ENCODE measurements around the gene FAIM2.
A peak's percentile ranks its signal among the peaks of the same experiment; 100 is the strongest.

FAIM2 gene

DNA sequence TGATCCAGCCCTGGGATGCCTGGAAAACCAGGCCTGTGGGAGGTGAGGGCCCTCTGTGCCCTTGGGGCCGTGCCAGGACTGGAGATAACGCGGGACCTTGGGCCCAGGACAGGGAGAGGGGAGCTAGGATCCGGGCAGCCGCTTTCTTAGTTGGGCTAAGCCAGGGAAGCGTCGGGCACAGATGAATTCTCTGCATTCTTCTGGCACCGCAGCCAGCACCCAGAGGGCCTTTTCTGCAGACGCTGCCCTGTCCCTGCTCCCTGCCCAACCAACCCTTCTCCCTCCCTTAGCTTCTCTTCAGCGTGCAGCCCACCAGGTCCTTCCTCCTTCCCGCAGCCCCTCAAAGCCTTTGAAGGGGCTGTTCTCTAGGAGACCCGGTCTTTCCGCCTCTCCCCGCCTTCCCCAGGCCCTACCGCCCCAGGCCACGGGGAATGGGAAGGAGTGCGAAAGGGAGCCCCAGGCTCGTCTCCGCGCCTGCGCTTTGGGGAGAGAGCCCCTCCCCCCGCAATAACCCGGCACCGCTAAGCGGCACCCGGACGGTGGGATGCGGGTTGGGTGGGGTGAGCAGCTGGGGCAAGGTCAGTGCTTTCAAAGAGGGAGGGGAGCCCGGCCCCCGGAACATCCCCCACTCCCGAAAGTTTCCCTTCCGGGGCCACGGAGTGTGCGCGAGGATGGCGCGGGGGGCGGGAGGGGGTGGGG, 76.2 kb downstream of the FAIM2 start:
- DNase-seq (ENCODE audit: low spot score) = peak; percentile 48
- FAIRE-seq = no peak

- DNase-seq (ENCODE audit: low spot score) (no peak), FAIRE-seq (no peak)
Observed at GRCh38 chr12:49827051-49827400, 76.7 kb downstream of the FAIM2 start.

- DNase-seq (ENCODE audit: low spot score) = no peak
- FAIRE-seq = no peak
Observed at GRCh38 chr12:49825971-49826421, 77.7 kb downstream of the FAIM2 start.

DNA sequence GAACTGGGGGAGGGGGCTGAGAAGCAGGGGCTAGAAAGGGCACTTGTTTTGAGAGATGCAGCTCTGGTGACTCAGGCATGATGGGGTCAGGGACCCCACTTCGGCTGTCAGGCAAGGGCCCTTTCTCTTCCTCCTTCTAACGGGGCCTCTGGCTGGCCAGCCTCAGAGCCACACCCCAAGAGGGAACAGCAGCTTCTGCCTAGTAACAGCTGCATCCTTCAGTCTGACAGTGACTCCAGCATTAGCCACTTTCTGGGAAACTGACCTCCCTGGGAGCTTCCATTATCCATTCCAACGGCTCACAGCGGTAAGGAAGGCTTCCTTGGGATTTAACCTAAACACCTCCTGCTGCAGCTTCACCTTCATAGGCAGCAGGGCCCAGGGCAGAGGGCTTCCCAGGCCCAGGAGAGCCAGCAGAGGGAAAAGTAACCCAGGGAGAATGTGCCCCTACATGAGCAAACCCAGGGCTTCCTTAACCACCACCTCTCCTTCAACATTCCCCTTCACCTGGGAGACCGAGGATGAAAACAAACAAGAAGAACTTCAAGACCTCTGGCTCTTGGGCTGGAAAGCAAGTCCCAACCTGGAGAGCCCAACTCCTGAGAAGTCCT, 78.2 kb downstream of the FAIM2 start:
- DNase-seq (ENCODE audit: low spot score) (no peak), FAIRE-seq (no peak)

DNA sequence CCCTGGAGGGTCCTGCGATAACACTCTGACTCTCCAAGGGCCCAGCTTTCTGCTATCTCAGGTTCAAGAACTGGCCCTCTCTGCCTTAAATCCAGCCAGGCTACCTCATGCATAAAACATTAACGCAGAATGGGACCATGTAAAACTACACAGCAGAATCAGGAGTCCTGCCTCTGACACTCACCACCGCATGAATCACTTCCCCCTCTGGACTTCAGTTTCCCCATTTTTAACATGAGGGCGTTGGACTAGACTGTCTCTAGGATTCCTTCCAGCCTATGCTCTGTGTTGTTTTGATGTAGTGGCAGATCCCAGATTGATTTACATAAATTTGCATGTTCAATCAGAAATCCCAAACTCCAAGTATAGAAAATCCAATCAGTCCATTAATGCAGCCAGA, 78.8 kb downstream of the FAIM2 start:
- DNase-seq (ENCODE audit: low spot score) (no peak), FAIRE-seq (no peak)

- FAIRE-seq = no peak
- no peak for DNase-seq (ENCODE audit: low spot score)
Observed at GRCh38 chr12:49824416-49824815, 79.3 kb downstream of the FAIM2 start.

DNA sequence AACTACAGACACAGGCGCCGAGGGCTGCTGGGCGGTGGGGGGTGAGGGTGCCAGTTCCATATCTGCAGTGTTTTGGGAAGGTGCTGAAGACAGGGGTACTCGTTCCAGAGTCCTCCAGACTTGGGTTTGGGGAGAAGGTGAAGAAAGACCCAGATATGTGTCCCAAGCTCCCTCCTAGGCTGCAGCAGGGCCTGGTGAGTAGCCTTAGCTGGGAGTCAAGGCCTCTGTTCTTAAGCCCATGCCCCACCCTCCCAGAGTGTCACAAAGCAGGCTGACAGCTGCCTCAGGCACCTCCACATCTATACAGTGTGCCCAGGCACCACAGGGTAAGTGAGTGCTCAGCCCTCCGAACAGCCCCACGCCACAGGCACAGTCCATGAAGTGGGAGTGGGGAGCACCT, 79.7 kb downstream of the FAIM2 start:
- no peak for DNase-seq (ENCODE audit: low spot score)
- FAIRE-seq = no peak

DNA sequence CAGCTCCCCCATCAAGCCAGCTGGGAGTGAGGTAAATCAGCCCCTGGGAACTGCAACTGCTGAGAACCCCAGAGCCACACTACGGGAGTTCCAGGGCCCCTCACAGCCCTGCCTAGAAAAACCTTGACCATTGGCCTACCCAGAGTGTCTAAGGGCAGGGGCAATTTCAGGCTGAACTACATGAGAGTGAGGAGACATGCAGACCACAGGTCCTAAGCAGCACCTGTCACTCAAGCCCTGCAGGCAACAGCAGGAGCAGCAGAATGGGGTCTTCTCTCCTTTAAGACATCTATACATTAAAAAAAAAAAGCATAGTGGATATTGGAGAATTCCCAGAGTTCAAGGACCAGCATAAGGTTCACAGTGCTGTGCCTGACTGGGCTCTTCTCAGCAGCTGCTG, 80.3 kb downstream of the FAIM2 start:
- DNase-seq (ENCODE audit: low spot score) (no peak), FAIRE-seq (no peak)

DNA sequence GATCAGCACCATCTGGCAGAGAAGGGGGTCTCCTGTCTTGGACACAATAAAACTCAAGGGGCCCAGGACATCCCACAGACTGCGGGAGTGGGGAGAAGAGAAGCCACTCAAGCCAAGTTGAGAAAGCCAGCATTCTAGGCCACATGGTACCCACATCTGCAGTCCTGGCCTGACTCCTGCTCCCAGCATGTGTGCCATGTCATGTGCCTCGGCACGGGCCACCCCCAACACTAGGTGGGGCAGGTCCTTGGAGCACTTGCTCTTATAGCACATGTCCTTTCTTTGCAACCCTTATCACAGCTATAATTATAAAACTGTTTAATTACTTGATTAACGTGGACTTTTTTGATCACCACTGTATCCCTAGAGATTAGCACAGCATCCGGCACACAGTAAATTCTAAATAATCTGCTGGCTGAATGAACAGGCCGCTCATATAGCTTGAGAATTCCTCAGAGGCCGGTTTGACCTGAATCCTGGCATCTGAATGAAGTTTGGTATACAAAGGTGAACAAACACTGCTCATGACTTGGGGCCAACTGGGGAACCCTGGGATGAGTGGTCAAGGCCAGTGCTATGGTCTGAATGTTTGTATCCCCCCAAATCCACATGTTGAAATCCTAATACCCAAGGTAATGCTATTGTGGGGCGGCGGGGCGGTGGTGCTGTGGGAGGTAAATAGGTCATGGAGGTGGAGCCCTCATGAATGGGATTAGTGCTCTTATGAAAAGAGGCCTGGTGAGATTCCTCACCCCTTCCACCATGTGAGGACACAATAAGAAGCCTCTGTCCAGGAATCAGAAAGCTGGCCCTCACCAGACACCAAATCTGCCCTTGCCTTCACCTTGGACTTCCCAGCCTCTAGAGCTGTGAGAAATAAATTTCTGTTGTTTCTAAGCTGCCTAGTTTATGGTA, 82.1 kb downstream of the FAIM2 start:
- FAIRE-seq = no peak
- DNase-seq (ENCODE audit: low spot score) = no peak

DNA sequence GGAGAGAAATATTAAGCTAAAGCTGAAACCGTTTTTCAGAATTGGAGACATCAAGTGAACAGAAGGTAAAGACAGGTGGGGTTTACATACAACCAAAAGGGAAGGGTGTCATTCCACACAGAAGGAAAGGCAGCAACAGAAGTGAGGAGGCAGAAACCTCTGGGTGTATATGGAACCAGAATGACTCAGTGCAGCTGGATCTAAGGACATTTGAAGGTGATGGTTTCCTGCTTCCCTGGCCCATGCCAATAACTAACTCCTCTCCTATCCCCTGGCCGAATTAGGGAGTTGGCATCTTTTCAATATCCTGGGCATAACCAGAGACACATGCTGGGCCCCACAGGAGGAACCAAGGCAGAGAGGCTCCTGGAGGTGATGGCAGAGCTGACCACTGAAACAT, 83.9 kb downstream of the FAIM2 start:
- no peak for FAIRE-seq
- no peak for DNase-seq (ENCODE audit: low spot score)

- FAIRE-seq (no peak), DNase-seq (ENCODE audit: low spot score) (no peak)
Observed at GRCh38 chr12:49818241-49818895, 85.3 kb downstream of the FAIM2 start.

All from RCC 7860 (cell line).